AG20443 (cell line): ENCODE data around the gene C10orf90.
A peak's percentile ranks its signal among the peaks of the same experiment; 100 is the strongest.

Experiments used
- DNase-seq: peaks from one replicate; pipeline ENCODE4 v3.0.0; 2012; ENCODE audit warnings: low spot score, mixed read lengths

The C10orf90 gene

DNA sequence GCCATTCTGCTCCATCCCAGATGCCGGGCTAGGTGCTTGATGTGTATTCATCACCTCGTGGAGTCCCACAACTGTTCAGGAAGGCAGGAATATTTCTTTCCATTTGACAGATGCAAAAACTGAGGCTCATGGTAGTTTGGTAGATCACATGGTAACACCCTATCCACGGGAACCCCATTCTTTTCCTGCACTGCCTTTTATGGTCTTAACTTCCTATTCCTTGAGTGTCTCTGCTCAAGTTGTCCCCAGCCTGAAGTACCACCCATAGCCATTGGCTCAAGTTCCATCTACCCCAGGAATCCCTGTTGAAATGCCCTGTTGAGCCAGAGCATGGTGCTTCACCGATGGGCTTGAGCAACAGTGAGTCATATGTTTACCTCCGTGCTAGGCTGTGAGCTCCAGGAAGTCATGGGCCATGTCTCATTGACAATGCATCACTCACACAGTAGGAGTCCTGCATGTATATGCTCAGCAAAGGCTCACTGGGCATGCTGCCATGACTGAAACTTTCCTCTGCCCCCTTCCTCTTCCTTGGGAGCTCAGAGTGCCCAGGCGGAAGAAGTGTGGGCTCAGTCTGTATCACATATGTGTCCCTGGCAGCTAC, 210.5 kb downstream of the C10orf90 start:
- DNase-seq: peak; percentile 78

DNA sequence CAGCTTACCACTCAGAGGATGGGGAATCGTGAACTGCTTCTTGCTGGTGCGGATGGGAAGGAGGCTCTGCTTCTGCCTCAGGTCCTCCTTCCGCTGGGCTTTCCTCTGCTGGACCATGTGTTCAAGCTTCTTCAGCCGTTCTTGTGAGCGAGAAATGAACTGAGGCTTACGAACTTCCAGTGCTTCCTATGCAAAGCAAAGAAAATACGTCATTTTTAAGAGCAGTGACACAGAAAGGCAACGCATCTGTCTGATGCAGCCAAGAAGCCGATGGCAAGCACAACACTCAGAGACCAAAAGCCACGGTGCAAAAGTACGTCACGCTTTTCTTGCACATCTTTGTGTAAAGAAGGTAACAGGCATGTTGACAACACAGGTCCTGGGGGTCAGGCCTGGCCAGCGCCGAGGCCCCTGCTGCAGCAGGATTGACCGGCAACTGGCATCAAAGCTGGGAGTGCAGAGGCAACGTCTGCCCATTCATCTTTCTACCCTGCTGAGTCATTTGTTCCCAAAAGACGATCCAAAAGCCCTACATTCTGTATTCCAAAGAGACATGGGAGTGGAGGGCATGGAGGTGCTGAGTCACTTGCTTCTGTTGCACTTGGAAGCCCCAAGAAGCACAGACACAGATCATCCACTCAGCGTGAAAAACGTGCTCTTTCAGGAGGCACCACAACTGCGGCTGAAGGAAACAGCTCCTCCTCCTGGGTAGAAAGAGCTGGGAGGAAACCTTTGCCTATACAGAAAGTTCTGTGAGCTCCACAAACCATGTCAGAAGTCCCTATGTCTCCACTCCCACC, 211.3 kb downstream of the C10orf90 start:
- peak; percentile 76 for DNase-seq

DNA sequence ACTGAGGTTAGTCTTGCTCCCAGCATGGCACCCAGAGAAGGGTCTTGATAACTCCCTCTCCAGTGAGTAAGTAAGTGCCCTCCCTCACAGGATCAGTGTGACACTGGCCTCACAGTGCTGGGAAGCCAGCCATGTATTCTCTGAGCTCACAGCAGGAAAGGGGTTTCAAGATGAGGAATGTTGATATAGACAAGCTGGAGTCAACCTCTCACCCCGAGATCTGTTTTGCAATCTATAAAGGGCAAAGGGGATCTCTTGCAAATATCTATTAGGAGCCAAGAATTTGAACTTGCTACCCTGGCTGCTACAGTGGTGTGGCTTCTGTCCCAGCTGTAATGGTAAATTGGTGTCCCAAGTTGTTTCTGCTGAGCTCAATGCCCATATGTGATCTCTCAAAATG, 212.0 kb downstream of the C10orf90 start:
- peak; percentile 45 for DNase-seq

DNA sequence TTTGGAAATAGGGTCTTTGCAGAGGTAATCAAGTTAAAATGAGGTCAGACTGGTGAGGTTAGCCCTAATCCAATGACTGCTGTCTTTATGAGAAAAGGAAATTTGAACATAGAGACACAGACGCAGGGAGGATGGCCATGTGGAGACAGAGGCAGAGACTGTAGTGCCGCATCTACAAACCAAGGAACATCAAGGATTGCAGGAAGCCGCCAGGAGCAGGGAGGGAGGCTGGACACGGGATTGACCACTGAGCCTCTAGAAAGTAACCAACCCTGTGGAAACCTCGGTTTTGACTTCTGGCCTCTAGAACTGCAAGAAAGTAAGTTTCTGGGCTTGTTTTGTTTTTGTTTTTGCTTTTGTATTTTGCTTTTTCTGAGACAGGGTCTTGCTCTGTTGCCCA, 213.9 kb downstream of the C10orf90 start:
- no peak for DNase-seq

DNA sequence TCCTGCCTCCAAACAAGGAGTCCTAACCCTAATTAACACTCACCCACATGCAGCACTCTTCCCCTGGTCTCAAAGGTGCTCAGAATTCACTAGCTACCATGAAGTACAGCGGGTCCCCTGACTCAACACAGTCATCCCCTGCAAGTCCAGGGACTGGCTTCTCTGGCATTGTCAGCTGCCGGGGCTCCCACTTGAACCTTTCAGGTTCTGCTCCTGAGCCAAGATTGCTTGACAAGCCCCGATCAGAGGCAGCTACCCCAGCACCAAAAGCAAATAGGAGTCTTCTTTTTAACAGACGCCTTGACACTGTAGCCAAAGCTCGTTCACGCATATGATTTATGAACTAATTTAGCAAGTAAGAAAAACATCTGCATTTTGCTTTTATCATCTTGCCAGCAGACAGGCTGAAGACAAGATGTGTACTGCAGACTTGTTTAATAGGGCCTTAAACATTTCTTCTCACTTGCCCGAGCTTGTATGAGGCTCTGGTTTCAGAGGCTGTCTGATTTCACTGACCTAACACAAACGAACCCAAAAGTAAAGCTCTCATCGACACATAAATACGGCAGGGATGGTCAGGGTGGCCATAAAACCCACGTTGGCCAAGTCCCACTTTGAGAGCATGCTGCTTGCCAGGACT, 214.6 kb downstream of the C10orf90 start:
- DNase-seq: no peak

DNA sequence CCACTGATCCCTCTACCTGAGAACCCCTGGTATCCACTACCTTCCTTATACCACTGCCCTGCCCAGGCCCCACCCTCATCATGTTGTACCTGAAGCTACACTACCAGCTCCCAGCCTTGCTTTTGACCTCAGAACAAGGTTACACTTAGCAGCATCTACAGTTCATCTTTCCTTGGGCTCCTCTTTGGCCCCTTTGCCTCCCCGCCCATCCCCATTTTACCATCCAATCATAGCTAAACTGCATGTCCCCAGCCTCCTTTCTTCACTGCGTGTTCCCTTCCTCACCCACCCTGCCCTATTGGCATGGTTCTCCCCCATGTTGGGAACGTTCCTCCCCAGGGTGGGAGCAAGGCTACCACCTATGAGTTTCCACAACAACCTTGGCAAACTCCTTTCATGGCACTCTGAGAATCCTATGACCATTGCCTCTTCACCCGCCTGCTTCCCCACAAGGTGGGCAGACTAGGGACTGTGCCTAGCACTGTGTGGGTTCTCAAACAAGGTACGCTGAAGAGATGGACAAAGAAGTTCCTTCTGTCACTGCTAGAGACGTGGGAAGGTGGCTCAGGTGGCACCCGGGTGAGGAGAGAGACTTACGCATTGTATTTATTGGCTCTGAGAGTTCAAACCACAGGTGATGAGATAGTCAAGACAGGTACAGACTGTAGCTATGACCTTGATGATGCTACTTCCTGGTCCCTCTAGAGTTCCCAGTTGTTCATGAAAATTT, 215.3 kb downstream of the C10orf90 start:
- no peak for DNase-seq

DNA sequence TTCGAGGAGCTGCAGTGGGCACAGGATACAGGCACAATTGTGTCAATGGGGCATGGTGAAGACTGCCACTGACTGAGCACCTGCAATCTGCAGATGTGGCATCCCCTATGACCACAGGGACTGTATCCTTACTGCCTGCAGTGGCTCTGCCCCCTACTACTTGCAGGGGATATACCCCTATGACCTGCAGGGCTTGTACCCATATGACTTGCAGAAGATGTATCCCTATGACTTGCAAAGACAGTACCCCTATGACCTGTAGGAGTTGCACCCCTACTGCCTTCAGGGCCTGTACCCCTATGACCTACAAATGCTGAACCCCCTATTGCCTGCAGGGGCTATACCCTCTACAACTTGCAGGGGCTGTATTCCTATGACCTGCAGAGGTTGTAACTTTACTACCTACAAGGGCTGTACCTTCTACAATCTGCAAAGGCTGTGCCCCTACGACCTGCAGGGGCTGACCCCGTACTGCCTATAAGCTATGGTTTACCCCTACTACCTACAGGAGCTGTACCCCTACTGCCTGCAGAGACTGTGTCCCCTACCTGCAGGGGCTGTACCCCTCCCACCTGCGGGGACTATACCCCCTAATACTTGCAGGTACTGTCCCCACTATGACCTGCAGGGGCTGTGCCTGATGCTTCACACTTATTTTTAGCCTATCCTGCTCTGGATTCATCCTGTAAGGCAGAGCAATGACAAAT, 216.3 kb downstream of the C10orf90 start:
- no peak for DNase-seq

DNA sequence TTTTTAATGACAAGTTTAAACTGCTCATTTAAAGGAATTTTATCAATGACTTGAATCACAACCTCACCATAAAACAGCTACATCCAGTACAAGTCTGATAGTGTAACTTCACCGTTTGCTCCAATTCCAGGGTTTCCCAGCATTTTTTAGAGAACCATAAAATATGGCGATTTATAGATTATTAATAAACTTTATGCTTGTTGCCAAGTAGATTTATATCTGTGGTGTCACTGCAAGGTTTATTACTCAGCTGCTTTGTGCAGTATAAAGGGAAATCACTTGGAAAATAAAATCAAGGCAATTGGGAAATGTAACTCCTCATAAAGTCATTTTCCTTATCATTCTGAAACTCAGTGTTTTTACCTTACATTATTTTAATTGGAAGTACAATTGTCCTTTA, 218.2 kb downstream of the C10orf90 start:
- DNase-seq: no peak

DNA sequence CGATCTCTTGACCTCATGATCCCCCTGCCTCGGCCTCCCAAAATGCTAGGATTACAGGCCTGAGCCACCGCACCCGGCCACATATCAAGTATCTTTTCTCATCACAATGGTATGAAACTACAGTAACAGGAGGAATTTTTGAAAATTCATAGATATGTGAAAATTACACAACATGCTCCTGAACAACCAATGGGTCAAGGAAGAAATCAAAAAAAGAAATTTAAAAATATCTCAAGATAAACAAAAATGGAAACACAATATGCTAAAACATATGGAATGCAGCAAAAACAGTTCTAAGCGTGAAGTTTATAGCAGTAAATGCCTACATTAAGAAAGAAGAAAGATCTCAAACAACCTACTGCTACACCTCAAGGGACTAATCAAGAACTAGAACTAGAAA, 222.4 kb downstream of the C10orf90 start:
- DNase-seq: no peak

DNA sequence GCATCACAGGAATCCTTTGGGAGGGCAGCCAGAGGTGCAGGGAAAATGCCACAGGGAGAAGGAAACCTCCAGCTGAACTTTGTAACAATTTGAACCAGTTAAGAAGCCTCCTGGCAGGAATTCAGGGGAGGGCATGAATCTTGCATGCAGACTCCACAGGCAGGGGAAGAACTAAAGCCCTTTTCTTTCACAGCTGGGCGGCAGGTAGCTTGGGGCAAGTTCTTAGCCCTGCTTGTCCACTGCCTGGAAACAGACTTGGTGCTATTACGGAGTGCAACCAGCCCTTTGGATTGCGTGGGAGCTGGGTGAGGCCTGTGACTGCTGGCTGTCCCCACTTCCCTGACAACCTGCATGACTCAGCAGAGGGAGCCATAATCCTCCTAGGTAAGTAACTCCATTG, 230.6 kb downstream of the C10orf90 start:
- DNase-seq: no peak

DNA sequence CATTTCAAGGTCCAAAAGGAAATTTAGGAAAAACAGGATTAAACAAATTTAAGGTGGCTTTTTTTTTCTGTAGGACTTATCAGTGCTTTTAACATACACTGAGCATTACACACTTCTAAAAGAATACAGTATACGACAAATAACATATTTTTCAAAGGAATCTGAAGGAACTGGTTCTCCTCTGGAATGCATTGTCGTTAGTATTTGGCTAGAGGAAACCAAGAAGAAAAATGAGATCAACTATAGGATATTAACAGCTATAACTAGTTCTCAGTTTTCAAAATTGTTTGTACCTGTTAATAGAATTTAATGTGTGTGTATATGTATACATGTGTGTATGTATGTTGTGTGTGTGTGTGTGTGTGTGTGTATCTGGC, 232.1 kb downstream of the C10orf90 start:
- no peak for DNase-seq

DNA sequence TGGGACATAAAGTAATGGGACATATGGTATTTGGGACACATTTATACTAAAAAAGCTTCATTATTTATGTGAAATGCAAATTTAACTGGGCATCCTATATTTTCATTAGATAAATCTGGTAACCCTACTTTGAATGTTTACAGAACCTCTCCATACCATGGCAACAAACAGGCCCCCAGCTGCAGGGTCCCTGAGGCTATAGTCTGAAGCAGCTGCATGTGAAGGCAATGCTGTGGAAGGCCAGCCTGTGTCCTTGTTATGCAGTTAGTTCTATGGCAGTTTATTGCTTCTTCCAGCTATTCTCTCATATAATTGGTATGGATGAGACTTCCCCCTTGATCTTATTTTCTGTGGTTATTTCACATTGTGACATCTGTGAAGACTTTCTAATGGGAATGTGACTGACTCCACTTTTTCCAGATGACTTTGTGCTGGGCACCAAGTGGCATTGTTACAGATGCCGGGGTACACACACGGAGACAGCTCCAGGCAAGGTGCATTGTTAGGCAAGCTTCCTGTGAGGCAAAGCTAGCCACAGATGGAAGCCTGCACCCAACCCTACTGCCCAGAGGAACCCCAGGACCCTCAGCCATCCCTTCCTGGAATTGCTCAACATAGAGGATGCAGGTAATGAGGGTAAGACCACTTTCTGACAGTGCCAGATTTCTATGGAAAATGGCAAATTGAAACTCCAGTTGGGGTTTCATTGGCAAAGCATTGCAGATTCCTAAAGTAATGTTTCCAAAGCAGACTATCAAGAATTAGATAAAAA, 232.7 kb downstream of the C10orf90 start:
- no peak for DNase-seq

DNA sequence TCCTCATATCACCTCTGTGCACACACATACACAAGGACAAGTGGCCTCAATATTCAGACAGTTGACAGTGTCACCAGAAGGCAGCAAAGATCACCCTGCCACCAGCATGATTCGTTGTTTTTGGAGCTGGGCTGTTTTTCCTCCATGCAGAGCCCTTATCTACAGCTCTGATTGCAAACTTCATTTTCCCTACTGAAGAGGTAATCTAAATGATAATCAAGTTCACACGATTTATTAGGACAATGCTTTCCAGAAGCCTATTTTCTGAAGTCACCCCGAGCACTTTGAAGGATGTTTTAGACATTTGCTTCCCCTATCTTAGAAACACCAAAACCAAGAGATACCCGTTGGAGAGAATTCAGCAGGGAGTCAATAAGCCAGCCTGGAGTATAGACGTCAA, 236.3 kb downstream of the C10orf90 start:
- DNase-seq: no peak

DNA sequence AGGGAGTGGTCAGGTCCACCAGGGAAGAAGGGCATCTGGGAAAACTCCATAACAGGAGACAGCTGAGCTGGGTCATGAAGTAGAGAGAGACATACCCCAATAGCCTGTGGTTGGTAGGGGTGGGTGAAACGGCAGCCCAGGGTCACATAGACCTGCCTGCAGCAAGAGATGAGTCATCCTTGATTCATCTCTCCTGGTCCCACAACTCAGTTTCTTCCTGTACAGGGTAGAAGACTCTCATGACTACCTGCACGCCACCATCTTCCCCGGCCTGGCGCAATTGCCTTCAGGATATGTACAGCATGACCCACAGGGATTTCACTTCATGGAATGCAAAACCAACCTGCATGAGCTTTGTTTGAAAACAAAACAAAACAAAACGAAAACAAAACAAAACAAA, 237.1 kb downstream of the C10orf90 start:
- no peak for DNase-seq

DNA sequence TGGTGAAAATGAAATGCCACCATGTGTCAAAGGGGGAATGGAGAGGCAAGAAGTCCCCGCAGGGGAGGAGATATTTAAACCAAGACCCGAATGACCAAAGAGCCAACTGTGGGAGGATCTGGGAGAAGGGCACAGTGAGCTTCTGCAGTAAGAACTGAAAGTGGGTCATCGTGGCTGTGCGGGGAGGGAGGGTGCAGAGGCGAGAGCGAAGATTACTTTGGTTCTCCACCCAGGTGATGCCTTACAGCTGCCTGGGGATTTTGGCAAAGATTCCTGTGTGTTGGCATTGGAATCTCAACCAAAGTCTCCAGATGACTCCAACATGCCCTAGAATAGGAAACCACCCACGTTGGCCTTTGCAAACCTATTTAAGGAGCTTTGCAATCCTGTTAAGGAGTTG, 238.0 kb downstream of the C10orf90 start:
- no peak for DNase-seq

DNA sequence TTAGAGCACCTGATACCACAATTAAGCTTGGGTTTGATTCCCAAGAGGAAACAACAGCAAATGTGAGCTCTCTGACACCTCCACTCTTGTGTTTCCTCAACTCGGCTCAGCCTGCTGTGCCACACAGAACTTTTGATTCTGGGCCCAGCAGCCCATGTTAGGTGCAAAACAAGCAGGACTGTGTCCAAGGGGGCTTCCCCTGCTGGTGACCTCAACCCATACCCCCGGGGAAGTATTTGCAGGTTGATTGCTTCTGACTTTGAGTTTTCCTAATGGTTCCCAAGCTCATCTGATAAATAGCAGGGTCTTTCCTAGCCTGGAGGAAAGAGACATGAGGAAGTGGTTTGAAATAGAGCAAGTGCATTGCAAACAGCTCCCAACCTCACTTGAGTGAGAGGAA, 238.7 kb downstream of the C10orf90 start:
- no peak for DNase-seq

DNA sequence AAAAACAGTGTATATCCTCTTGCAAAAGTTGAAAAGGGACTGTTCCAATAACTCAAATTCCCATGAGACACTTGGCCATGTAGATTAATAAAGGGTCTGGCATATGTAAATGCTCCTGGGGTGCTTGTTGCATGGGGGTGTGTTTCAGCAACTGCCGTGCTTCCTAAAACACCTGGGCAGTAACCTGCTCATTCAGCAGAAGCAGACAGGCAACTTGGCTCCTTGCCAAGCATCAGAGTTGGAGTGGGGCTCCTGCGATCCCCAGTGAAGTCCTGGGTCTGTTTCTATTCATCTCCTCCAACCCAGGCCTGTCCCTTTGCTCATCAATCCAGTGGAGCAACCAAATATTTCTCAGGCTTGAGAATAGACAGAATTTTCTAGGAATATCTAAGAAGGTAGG, 240.0 kb downstream of the C10orf90 start:
- DNase-seq: no peak

DNA sequence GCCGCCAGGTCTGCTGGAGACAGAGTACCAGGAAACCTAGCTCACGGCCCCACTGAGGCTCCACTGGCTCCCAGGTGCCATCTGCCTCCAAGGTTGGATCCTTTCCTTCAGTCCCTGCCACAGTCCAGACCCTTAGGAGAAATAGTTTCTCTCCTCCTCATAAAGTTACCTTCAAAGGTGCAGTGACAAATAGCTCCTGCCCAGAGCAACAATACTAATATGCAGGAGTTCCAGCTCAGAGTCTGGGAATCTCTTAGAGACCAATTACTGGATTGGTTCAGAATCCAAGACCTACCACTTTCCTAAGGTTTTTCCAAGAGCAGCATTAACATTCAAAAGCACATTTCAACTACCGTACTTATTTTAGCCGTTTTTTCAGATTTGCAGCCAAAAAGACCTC, 241.2 kb downstream of the C10orf90 start:
- no peak for DNase-seq

DNA sequence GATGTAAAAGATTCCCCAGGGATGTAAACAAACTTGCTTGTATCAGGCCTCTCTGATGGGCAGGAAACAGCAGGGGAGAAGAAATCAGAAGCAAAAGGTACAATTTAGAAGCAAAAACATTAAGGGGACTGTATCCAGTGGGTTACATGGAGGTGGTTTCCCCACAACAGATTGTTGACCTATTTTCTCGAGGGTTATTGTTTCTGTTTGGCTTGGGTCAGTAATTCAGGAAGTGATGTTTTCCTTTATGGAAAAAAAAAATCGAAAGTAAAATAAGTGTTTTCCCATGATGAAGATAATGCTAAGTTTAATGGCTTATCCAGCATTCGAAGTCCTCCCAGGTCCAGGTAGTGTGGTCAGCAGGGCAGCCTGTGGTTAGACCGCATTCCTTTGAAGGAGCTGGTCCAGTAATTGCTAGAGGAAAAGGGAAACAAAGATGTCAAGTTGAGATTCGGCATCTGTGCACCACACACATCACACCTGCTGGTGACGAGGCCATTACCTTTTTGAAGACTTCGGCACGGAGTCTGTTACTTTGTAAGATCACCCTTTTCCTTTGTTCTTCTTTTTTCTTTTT, 244.9 kb downstream of the C10orf90 start:
- no peak for DNase-seq

DNA sequence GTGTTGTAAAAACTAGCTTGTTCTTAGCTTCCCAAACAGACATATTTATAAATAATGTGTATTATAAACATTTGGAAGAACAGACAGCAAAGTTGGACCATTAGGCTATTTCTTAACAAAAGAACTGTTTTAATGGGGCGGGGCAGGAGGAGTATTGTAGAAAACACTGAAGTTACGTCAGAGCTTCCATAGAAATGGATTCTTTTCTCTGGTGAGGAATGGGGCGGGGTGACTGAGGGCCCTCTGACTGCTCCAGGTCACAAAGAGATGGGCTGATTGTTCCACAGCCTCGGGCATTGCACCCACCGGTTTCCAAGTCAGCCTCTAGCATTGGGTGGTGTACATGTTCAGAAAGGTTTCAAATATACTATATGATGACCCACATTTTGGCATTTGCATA, 245.5 kb downstream of the C10orf90 start:
- no peak for DNase-seq
